Stomach (tissue), 9 donors: ENCODE data around the gene VSNL1. TPM values are rescaled to one million over a fixed set of nuclear protein-coding genes. Genes with fewer than 3 reads are reported as not detected.

Experiments used
- DNase-seq, 2 donors: peaks; one replicate each; pipeline versions ENCODE4 v3.0.0 to v3.0.0-alpha.2; 2013 to 2019
- H3K27ac ChIP-seq, 5 donors: fragments of 200-600 bp in 4 of 5; sonication (generic) in 4 of 5; one replicate each; pipeline ENCODE4 v1.5.1; 2013 to 2019; ENCODE audit warnings: mild to moderate bottlenecking in 1 of 5, moderate library complexity in 1 of 5
- H3K27me3 ChIP-seq, 3 donors: fragments of 200-600 bp; sonication (generic); one replicate each; pipeline ENCODE4 v1.5.1; 2017 to 2019; ENCODE audit warnings: mixed run types in 1 of 3
- H3K36me3 ChIP-seq, 4 donors: fragments of 200-600 bp; sonication (generic); 1 replicate in 3 of 4; 2 replicates in 1 of 4; pipeline ENCODE4 v1.5.1; 2016 to 2019
- H3K4me1 ChIP-seq, 4 donors: fragments of 200-600 bp; sonication (generic); one replicate each; pipeline ENCODE4 v1.5.1; 2016 to 2019
- H3K4me3 ChIP-seq, 4 donors: fragments of 200-600 bp; sonication (generic) in 3 of 4; one replicate each; pipeline ENCODE4 v1.5.1; 2016 to 2019; ENCODE audit warnings: mild to moderate bottlenecking in 1 of 4
- H3K9me3 ChIP-seq, 4 donors: fragments of 200-600 bp; sonication (generic); one replicate each; pipeline ENCODE4 v1.5.1; 2016 to 2019
- EP300 ChIP-seq: sonication (generic); formaldehyde crosslinking; IDR thresholded peaks from one replicate; pipeline ENCODE4 v1.6.1; 2017; ENCODE audit warnings: antibody characterized with exemption
- POLR2A ChIP-seq, 4 donors: fragments of 450-650 bp; IDR thresholded peaks; one replicate each; pipeline ENCODE4 v1.6.1; 2016; ENCODE audit warnings: antibody characterized with exemption in 4 of 4, control low read depth in 2 of 4, mild to moderate bottlenecking in 1 of 4, moderate library complexity in 1 of 4
- POLR2AphosphoS5 ChIP-seq, 3 donors: sonication (generic); formaldehyde crosslinking; IDR thresholded peaks; one replicate each; pipeline ENCODE4 v1.6.1; 2016; ENCODE audit warnings: antibody characterized with exemption in 3 of 3
- WGBS, 5 donors: extraction: QIAGEN DNeasy Blood & Tissue Kit in 3 of 5; methylation state at CpG; one replicate each; pipeline versions ENCODE4 v1.1.5 to v1.1.7; 2013 to 2018; 5-methylcytosine and 5-hydroxymethylcytosine counted together
- intact Hi-C: fragments of 100-400 bp; cut with DNase I; formaldehyde crosslinking; loops from one replicate; pipeline ENCODE4 v1.15.1; 2023; ENCODE audit warnings: low total_unique reads
- polyA plus RNA-seq, 3 donors: library from polyadenylated mRNA; stranded (reverse); fragments of 200-250 nt; gene quantifications; one replicate each; pipeline ENCODE4 v1.2.3, GENCODE V29; 2013
- total RNA-seq, 5 donors: library from RNA; depleted of rRNA; stranded (reverse); fragments of >200 nt; gene quantifications; one replicate each; pipeline versions ENCODE4 v1.1.0 to v1.2.3, GENCODE V29; 2014 to 2016
- TF ChIP-seq, protein P1 (sequence below), 7 experiments: fragments of 450-650 bp in 4 of 7; fragments of 200-600 bp in 3 of 7; sonication (generic) in 3 of 7; IDR thresholded peaks; one replicate each; pipeline ENCODE4 v1.5.1; 2016 to 2019; ENCODE audit warnings: antibody characterized with exemption in 7 of 7, control low read depth in 2 of 7, mild to moderate bottlenecking in 1 of 7
- donor health status: healthy with polysubstance abuse.
- donor health status: Bipolar disorder and iron deficiency.
- donor health status: healthy.

VSNL1 gene
- total and polyA plus RNA-seq, 8 donors, result 0.44 to 21.9 (median 11.0) TPM; not detected in 4

DNA sequence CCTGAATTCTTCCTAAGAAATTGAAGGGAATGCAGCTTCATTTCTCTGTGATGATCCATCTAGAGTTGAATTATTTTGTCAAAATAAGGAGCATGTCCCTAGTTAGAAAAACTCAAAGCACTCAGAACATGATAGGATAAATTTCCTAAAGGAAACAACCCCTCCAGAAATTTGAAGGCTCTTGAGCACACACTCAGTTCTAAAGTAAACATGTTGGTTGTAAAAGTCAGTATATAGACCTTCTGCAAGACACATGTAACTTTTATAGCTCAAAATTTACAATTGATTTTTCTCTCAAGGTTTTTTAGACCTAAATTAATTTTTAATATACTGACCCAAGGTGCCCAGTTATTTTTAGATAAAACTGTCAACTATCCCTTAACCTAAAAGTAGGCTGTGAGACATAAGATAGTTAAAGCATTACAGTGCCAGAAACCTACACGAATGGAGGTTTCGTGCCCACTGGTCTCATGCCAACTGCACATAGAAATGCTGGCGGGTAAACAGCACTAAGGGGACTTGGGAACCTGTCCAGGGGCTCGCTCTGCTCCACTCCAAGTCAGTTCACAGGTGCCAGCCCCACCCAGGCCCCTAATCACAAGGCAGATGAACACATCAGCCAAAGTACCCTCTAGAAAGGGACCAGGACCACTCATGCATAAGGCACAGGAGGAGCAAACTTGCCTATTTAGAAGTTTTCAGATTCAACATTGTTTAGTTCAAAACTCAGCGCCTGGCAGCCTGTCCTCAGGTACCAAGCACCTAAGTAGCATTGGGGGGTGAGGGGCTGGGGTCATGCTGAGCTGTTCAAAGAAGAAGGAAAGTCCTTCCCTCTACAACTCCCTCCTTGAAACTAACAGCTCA, 106.6 kb downstream of the VSNL1 start:
- H3K27me3 ChIP-seq, result no peaks in the 10 kb centered on the region
- H3K4me3 ChIP-seq, result no peak overlapping the region
- intact Hi-C loops, result no loop called here
- 23 to 53% (median 40%) methylated on average over 4 to 5 of the region's 5 CpGs for WGBS, 5 donors
- TF ChIP-seq POLR2AphosphoS5 (IDR thresholded peaks at IDR 0.05) (no peak), EP300 (no peak), POLR2A (IDR thresholded peaks at IDR 0.05) (no peak)
- TF ChIP-seq, protein P1, sequence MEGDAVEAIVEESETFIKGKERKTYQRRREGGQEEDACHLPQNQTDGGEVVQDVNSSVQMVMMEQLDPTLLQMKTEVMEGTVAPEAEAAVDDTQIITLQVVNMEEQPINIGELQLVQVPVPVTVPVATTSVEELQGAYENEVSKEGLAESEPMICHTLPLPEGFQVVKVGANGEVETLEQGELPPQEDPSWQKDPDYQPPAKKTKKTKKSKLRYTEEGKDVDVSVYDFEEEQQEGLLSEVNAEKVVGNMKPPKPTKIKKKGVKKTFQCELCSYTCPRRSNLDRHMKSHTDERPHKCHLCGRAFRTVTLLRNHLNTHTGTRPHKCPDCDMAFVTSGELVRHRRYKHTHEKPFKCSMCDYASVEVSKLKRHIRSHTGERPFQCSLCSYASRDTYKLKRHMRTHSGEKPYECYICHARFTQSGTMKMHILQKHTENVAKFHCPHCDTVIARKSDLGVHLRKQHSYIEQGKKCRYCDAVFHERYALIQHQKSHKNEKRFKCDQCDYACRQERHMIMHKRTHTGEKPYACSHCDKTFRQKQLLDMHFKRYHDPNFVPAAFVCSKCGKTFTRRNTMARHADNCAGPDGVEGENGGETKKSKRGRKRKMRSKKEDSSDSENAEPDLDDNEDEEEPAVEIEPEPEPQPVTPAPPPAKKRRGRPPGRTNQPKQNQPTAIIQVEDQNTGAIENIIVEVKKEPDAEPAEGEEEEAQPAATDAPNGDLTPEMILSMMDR (IDR thresholded peaks at IDR 0.05), result no peak
- no peaks in the 10 kb centered on the region for H3K9me3 ChIP-seq
- H3K27ac ChIP-seq, result no peak overlapping the region
- no peaks in the 10 kb centered on the region for H3K36me3 ChIP-seq
- peaks cover 0 to 23% (median 11%) of the 10 kb centered on the region in 4 donors for H3K4me1 ChIP-seq
- DNase-seq, result peak; percentile 25 to 43

DNA sequence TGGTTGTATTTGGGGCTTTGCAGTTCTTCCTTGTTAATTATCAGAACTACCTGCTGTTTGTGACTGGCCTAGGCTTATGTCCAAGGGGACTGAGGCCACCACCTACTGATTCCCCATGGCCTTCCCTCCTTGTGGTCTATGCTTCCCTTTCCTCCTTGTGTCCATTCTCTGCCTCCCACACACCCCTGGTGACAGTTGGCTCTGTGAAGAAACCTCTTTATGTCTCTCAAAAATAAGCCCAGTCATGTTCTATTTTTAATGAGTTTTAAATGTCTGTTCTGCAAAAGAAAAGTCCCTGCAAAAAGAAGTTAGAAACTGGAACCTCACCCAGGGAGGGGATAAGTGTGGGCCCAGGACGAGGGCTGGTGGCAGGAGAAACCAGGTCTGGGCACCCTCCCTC, 108.1 kb downstream of the VSNL1 start:
- DNase-seq, result no peak
- no peak overlapping the region for H3K27ac ChIP-seq
- WGBS, 5 donors, result 35 to 84% (median 69%) methylated on average over 1 of the region's 1 CpG

DNA sequence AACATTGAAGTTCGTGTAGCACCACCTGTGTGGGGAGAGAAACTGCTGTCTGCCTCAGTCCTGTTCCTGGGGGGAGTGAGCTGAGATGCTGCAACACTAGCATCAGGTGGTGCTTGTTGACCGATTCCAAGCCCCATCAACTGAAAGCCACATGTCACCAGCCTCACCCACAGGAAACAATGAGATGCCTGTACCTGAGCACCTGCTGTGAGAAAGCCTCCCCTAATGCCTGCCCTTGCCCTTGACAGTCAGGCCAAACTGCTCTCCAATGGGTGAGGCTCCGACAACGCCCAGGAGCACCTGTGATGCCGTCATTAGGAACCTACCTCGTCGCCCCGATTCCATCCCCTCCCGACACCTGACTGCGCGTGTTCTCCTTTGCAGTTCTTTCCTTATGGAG, 108.5 kb downstream of the VSNL1 start:
- Histone ChIP-seq H3K4me3 (no peak overlapping the region), H3K9me3 (no peaks in the 10 kb centered on the region), H3K36me3 (no peaks in the 10 kb centered on the region), H3K4me1 (peaks cover 0 to 23% (median 11%) of the 10 kb centered on the region in 4 donors), H3K27ac (no peak overlapping the region), H3K27me3 (no peaks in the 10 kb centered on the region)
- DNase-seq, result no peak
- intact Hi-C loops, result no loop called here
- WGBS, 5 donors, result 88 to 95% (median 92%) methylated on average over 10 to 11 of the region's 11 CpGs
- TF ChIP-seq POLR2A (IDR thresholded peaks at IDR 0.05), result no peak
- no peak for TF ChIP-seq POLR2AphosphoS5 (IDR thresholded peaks at IDR 0.05)
- TF ChIP-seq EP300, result no peak
- TF ChIP-seq, protein P1 (IDR thresholded peaks at IDR 0.05), result no peak

More for the DNA sequence above, 108.1 kb downstream of the VSNL1 start:
- peaks cover 0 to 23% (median 11%) of the 10 kb centered on the region in 4 donors for H3K4me1 ChIP-seq
- H3K36me3 ChIP-seq, result no peaks in the 10 kb centered on the region
- H3K27me3 ChIP-seq, result no peaks in the 10 kb centered on the region
- intact Hi-C loops, result no loop called here
- H3K4me3 ChIP-seq, result no peak overlapping the region
- H3K9me3 ChIP-seq, result no peaks in the 10 kb centered on the region
- TF ChIP-seq POLR2A (IDR thresholded peaks at IDR 0.05), result no peak
- no peak for TF ChIP-seq POLR2AphosphoS5 (IDR thresholded peaks at IDR 0.05)
- TF ChIP-seq, protein P1 (IDR thresholded peaks at IDR 0.05), result no peak
- no peak for TF ChIP-seq EP300

DNA sequence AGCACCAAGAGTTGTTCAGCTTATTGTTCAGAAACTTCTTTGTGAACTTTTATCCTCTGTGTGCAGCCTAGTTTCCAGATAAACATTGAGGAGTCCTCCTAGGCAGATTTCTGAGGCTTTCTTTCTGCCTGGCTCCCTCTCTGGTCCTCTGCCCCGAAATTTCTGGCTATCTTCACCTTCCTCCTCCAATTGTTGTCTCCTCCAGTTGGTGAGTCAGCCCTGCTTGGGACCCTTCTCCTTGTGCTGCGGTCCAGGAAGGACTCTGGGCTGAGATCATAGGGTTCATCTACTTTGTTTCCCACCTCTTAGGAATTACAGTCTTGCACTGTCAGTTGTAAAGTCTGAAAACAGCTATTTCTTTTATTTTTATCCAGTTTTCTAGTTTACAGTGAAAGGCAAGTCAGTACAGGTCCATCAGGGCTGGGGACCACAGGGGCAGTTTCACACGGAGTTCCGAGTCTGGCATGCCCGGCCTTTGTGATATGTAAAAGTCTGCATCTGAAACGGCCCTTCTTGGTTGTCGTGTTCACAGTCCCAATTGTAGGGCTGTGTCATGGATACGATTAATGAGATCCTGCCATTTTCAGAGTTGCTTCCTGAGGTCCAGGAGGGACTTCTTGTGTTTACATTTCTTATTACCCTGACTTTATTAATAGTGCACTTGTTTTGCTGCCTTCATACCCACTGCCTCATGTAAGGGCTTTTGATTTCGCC, 112.3 kb downstream of the VSNL1 start:
- H3K27me3 ChIP-seq, result no peaks in the 10 kb centered on the region
- H3K36me3 ChIP-seq, result no peaks in the 10 kb centered on the region
- 76 to 81% (median 79%) methylated on average over 9 of the region's 9 CpGs for WGBS, 5 donors
- intact Hi-C loops, result no loop called here
- TF ChIP-seq EP300, result no peak
- TF ChIP-seq POLR2AphosphoS5 (IDR thresholded peaks at IDR 0.05), result no peak
- TF ChIP-seq, protein P1 (IDR thresholded peaks at IDR 0.05), result no peak
- TF ChIP-seq POLR2A (IDR thresholded peaks at IDR 0.05), result no peak
- H3K9me3 ChIP-seq, result no peaks in the 10 kb centered on the region
- no peak for DNase-seq
- H3K4me1 ChIP-seq, result no peaks in the 10 kb centered on the region
- H3K27ac ChIP-seq, result no peak overlapping the region
- no peak overlapping the region for H3K4me3 ChIP-seq
